ENCODE results near the gene DSTYK.

DSTYK gene

GRCh38 chr1:205211169-205211838 lies at the start of gene DSTYK:
TSS of gene DSTYK (minus strand) at chr1:205211702. CDS start at chr1:205211535, 167 bp downstream.
- DNase-seq (ENCODE audit: low read depth): peak; percentile 87

- no peak for DNase-seq (ENCODE audit: low read depth)
These were observed 48.5 kb upstream of the DSTYK start for GRCh38 chr1:205259998-205260397.

GRCh38 chr1:205259324-205259832 lies 47.9 kb upstream of the DSTYK start:
- DNase-seq (ENCODE audit: low read depth): no peak

- no peak for DNase-seq (ENCODE audit: low read depth)
These were observed 47.2 kb upstream of the DSTYK start for GRCh38 chr1:205258719-205259118.

- DNase-seq (ENCODE audit: low read depth): no peak
These were observed 46.8 kb upstream of the DSTYK start for GRCh38 chr1:205258261-205258691.

- no peak for DNase-seq (ENCODE audit: low read depth)
These were observed 46.2 kb upstream of the DSTYK start for GRCh38 chr1:205257735-205258134.

- no peak for DNase-seq (ENCODE audit: low read depth)
These were observed 45.6 kb upstream of the DSTYK start for GRCh38 chr1:205256951-205257625.

- DNase-seq (ENCODE audit: low read depth): peak; percentile 71
These were observed 44.7 kb upstream of the DSTYK start for GRCh38 chr1:205255941-205256780.

- DNase-seq (ENCODE audit: low read depth): no peak
These were observed 40.1 kb upstream of the DSTYK start for GRCh38 chr1:205251576-205251975.

- DNase-seq (ENCODE audit: low read depth): no peak
These were observed 39.2 kb upstream of the DSTYK start for GRCh38 chr1:205250699-205251098.

GRCh38 chr1:205249651-205250050 lies 38.1 kb upstream of the DSTYK start:
- DNase-seq (ENCODE audit: low read depth): no peak

- DNase-seq (ENCODE audit: low read depth): no peak
These were observed 37.5 kb upstream of the DSTYK start for GRCh38 chr1:205248793-205249601.

- DNase-seq (ENCODE audit: low read depth): no peak
These were observed 35.8 kb upstream of the DSTYK start for GRCh38 chr1:205247130-205247921.

GRCh38 chr1:205246351-205247119 lies 35.0 kb upstream of the DSTYK start:
- DNase-seq (ENCODE audit: low read depth): no peak

- DNase-seq (ENCODE audit: low read depth): no peak
These were observed 33.6 kb upstream of the DSTYK start for GRCh38 chr1:205245096-205245495.

GRCh38 chr1:205244384-205244783 lies 32.9 kb upstream of the DSTYK start:
- no peak for DNase-seq (ENCODE audit: low read depth)

- DNase-seq (ENCODE audit: low read depth): no peak
These were observed 32.1 kb upstream of the DSTYK start for GRCh38 chr1:205243350-205244191.

GRCh38 chr1:205241366-205242030 lies 30.0 kb upstream of the DSTYK start:
- no peak for DNase-seq (ENCODE audit: low read depth)

- no peak for DNase-seq (ENCODE audit: low read depth)
These were observed 29.1 kb upstream of the DSTYK start for GRCh38 chr1:205240569-205240968.

All from stimulated activated CD8-positive, alpha-beta memory T cell treated with anti-CD3 and anti-CD28 coated beads, Interleukin-12 subunit alpha, Interleukin-12 subunit beta, amount 100 ng/mL, for 1 hour (primary cell).